ENCODE measurements around the gene ASCL2.

ASCL2 gene

GRCh38 chr11:2309251-2310072 lies 39.1 kb upstream of the ASCL2 start:
- DNase-seq = no peak

DNA sequence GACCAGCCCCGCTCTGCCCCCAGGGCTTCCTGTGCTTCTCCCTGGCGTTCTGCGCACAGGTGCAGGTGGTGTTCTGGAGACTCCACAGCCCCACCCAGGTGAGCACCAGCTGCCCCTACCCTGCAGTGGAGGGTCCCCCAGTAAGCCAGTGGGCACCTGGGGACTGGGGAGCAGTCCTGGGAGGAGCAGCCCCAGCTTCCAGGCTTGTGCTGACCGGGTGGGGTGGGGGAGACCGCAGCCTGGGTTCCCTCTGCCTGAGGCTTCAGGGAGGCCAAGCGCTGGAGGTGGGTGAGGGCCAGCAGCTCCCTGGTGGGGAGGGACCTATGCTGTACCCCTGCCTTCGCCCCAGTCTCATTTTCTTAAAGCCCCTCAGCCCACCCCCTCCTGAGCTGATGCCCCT lies 38.3 kb upstream of the ASCL2 start:
- DNase-seq = no peak

GRCh38 chr11:2307501-2308331 lies 37.3 kb upstream of the ASCL2 start:
- DNase-seq = no peak

GRCh38 chr11:2306877-2307500 lies 36.6 kb upstream of the ASCL2 start:
- no peak for DNase-seq

DNA sequence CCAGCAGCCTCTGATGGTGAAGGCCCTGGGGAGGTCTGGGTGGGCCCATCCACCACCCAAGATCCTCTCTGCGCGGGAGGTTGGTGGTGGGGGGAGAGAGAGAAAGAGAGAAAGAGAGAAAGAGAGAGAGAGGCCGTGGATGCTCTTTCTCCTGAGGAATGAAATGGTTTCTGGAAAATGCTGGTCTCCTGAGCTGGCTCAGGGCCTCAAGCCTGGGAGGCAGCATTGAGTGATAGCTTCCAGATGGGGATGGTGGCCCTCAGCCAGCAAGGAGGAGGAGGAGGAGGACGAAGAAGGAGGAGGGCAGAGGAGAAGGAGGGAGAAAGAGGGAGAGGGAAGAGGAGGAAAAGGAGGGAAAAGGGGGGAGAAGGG lies 36.0 kb upstream of the ASCL2 start:
- no peak for DNase-seq

DNA sequence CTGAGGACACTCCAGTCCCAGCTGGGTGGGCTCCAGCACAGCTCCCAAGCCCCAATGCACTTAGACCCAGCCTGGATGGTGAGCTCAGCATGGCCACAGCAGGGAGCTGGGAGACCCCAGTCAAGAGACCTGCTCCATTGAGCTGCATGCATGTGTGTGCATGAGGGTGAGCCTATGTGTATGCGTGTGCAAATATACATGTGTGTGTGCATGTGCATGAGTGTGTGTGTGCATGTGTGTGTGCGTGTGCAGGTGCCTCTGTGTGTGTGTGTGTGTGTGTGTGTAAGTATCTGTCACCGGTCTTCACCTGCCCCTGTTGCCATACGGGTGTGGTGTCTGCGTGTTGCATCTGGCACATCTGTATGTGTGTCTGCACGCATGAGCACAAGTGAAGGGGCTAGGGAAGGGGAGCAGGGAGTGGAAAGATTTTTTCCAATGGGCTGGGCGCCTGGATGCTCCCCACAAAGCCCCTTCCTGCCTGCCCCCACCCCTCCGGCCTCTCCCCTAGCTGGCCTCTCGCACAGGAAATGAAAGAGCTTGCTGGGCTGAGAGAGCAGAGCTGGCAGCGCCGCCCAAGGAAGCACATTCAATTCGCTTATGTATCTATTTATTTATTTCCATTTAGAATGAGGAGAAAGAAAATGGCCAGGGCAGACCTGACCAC lies 35.5 kb upstream of the ASCL2 start:
- DNase-seq = no peak

GRCh38 chr11:2305140-2305778 lies 34.9 kb upstream of the ASCL2 start:
- DNase-seq = peak in 45 of 56 donors; percentile 24 to 87 (median 59)

DNA sequence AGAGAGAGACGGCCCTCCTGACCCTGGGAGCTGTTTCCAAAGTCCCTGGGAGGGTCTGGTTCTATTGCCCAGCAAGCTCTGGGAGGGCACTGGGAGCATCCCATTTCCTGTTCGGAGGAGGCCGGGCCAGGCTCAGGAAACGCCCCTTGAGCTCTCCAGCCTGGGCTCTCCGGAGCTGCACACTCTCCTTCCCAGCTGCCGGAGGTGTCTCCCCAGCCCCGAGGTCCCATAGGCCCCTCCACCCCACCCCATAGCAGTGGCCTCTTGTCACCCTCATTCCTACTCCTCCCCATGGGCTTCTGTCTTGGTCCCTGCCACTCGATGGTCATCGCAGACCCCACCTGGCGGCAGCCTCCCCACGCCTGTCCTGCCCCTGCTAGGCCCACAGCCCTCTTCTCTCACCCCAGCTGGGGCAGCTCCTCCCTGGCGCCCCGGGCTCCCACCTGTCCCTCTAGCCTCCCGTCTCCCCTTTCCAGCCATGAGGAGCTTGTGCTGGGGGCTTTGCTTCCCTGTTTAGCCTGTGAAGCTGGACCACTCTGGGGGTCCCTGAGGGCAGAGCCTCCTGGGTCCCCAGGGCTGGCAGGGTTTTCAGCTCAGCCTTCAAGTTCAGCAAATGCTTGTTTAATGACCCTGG lies 34.2 kb upstream of the ASCL2 start:
- no peak for DNase-seq

DNA sequence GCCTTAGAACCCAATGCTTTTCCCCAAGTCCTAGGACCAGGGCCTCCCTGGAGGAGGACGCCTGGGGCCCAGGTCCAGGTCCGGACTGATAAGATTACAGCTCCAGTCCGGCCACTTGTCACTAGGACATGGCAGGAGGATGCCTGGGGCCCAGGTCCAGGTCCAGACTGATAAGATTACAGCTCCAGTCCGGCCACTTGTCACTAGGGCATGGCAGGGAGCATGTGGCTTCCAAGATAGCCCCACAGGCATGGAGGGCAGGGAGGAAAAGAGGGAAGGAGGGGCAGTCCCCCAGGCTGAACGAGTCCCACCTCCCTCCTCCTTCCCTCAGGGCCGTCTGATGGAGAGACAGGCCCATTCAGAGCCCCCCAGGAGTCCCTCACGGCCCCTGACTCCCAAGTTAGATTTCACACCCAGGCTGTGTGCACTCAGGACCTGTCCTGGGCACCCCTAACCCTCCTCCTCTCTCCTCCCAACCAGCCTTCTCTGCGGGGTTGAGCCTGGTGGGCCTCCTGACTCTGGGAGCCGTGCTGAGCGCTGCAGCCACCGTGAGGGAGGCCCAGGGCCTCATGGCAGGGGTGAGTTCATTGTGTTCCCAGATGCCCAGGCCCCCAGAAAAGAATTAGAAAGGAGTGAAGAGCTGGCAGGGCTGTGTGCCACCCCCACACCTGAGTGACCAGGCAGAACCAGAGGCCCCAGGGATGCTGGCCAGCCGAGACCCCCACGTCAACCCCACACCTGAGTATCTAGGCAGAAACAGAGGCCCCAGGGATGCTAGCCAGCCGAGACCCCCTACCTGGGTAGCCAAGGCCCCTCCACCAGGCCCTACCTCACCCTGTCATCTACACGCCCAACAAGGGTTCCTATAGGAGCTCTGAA lies 33.5 kb upstream of the ASCL2 start:
- no peak for DNase-seq

- peak in 2 of 56 donors; percentile 26 to 45 for DNase-seq
These were observed 32.7 kb upstream of the ASCL2 start for GRCh38 chr11:2302896-2303626.

DNA sequence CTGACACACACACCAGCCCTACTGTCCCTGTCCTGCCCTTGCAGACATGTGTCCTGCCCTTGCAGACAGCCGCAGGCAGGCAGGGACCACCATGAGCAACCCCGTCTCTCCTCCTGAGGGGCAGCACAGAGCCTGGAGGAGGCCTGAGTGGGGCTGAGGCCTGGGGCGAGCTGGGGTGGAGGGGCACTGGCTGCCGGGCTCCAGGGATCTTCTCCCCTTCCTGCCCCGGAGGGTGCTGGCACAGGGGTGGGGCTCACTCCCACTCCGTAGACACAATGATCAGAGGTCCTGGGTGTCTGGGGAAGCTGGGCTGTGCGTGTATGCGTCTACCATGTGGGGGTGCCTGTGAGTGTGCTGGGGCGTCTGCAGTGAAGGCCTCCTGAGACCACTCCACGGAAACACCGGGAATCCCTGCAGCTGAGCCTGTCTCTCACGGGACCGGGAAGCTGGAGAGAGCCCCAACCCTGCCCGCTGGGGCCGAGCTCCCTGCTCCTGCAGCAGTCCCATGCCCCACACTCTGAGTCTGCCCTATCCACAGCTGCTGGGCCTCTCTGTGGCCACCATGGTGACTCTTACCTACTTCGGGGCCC lies 32.0 kb upstream of the ASCL2 start:
- no peak for DNase-seq

GRCh38 chr11:2301631-2302305 lies 31.4 kb upstream of the ASCL2 start, which contains the start of the genes C11orf21 and TSPAN32:
Gene C11orf21, minus strand, starts transcription at chr11:2301918. Its CDS starts 110 bp downstream, at chr11:2301808.
Gene TSPAN32, plus strand, starts transcription at chr11:2302013. Its CDS starts 137 bp downstream, at chr11:2302150.
- peak in 2 of 56 donors; percentile 19 to 36 for DNase-seq

DNA sequence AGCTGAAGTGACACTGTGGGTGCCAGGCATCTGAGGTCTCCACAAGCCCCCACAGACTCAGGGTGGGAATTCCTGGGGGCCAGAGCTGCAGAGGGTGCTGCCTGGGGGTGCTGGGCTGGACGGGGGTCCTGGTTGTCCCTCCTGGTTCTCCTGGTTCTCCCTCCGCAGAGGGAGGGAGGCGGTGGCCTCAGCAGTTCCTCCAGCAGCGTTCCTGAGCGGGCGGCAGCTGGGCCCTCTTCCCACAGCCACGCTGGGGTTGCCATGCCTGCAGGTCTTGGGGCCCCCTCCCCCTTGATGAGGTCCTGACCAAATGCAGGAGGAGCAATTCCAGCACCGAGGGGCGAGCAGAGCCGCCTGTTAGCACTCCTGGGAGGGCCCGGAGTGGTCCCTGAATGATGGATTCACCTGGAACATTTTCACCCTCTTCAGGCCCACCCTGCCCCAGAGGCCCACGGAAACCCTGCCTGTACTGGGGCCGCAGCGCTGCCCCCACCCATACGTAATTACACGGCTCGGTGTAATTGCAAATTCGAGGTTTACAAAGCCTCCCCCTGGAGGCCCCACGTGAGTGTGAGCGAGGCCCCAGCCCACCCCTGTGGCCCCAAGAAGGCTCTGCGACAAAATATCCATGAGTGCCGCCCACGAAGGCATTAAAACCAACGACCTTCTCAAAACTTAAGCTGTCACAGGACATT lies 30.7 kb upstream of the ASCL2 start:
- no peak for DNase-seq

- DNase-seq = no peak
These were observed 30.0 kb upstream of the ASCL2 start for GRCh38 chr11:2300290-2300935.

- DNase-seq = no peak
These were observed 29.4 kb upstream of the ASCL2 start for GRCh38 chr11:2299773-2300172.

Measured in amygdala (tissue), 56 donors.